Osteoblast (primary cell): ENCODE results near the gene IRS2. TPM values are rescaled to one million over a fixed set of nuclear protein-coding genes. Genes with fewer than 3 reads are reported as not detected.

Experiments used
- DNase-seq: peaks from one replicate; pipeline ENCODE4 v3.0.0; 2011; ENCODE audit warnings: low spot score, mixed read lengths; ENCODE audit not compliant: insufficient read length; ENCODE audit errors: missing footprints
- H2AFZ ChIP-seq: 2 replicates; pipeline ENCODE4 v1.6.0; 2011; ENCODE audit warnings: mild to moderate bottlenecking, low read length
- H3K27ac ChIP-seq: 2 replicates; pipeline ENCODE4 v1.5.1; 2011; ENCODE audit warnings: mild to moderate bottlenecking, low read depth, low read length, moderate library complexity
- H3K27me3 ChIP-seq: 2 replicates; pipeline ENCODE4 v1.6.0; 2012; ENCODE audit warnings: mild to moderate bottlenecking, control low read depth, inconsistent platforms, low read length, moderate library complexity; ENCODE audit not compliant: insufficient read depth
- H3K36me3 ChIP-seq: 2 replicates; pipeline ENCODE4 v1.5.1; 2011; ENCODE audit warnings: mild to moderate bottlenecking, low read length, control low read depth, moderate library complexity; ENCODE audit not compliant: insufficient read depth
- H3K4me1 ChIP-seq: 2 replicates; pipeline ENCODE4 v1.5.1; 2011; ENCODE audit warnings: mild to moderate bottlenecking, low read length, control low read depth, moderate library complexity; ENCODE audit not compliant: insufficient read depth
- H3K4me2 ChIP-seq: 2 replicates; pipeline ENCODE4 v1.6.0; 2011; ENCODE audit warnings: mild to moderate bottlenecking, low read length; ENCODE audit not compliant: insufficient read depth
- H3K4me3 ChIP-seq: fragments of 200-600 bp; sonication (generic); 3 replicates; pipeline ENCODE4 v1.5.1; 2012; ENCODE audit warnings: mild to moderate bottlenecking, low read length, inconsistent platforms; ENCODE audit not compliant: insufficient read depth
- H3K79me2 ChIP-seq: 2 replicates; pipeline ENCODE4 v1.6.0; 2012; ENCODE audit warnings: mild to moderate bottlenecking, low read length, control low read depth, inconsistent platforms; ENCODE audit not compliant: insufficient read depth
- H3K9me3 ChIP-seq: 2 replicates; pipeline ENCODE4 v1.5.1; 2011; ENCODE audit warnings: low read depth, low read length, control low read depth
- H4K20me1 ChIP-seq: 2 replicates; pipeline ENCODE4 v1.6.0; 2012; ENCODE audit warnings: mild to moderate bottlenecking, low read length, control low read depth; ENCODE audit not compliant: insufficient read depth
- total RNA-seq: library from RNA; depleted of rRNA; stranded (reverse); fragments of >200 nt; gene quantifications from 2 replicates; pipeline ENCODE4 v1.2.3, GENCODE V29; 2012
- TF ChIP-seq, protein P1 (sequence below): IDR thresholded peaks from 2 replicates; pipeline ENCODE4 v1.5.1; 2011; ENCODE audit warnings: mild to moderate bottlenecking, low read depth, low read length, moderate library complexity; ENCODE audit errors: extremely low read depth

IRS2 gene
- total RNA-seq, 1 donor = 8.3 TPM

GRCh38 chr13:109781384-109782065, 4.9 kb downstream of the IRS2 start:
- H3K4me3 ChIP-seq = peak overlapping the region; percentile 60
- H3K79me2 ChIP-seq = peaks cover 30% of the 10 kb centered on the region
- no peaks in the 10 kb centered on the region for H3K9me3 ChIP-seq
- no peak overlapping the region for H3K27ac ChIP-seq
- no peaks in the 10 kb centered on the region for H3K36me3 ChIP-seq
- H3K4me2 ChIP-seq = peak overlapping the region; percentile 69
- H4K20me1 ChIP-seq = no peaks in the 10 kb centered on the region
- peak overlapping the region; percentile 30 for H2AFZ ChIP-seq
- peaks cover 3% of the 10 kb centered on the region for H3K4me1 ChIP-seq
- TF ChIP-seq, protein P1, sequence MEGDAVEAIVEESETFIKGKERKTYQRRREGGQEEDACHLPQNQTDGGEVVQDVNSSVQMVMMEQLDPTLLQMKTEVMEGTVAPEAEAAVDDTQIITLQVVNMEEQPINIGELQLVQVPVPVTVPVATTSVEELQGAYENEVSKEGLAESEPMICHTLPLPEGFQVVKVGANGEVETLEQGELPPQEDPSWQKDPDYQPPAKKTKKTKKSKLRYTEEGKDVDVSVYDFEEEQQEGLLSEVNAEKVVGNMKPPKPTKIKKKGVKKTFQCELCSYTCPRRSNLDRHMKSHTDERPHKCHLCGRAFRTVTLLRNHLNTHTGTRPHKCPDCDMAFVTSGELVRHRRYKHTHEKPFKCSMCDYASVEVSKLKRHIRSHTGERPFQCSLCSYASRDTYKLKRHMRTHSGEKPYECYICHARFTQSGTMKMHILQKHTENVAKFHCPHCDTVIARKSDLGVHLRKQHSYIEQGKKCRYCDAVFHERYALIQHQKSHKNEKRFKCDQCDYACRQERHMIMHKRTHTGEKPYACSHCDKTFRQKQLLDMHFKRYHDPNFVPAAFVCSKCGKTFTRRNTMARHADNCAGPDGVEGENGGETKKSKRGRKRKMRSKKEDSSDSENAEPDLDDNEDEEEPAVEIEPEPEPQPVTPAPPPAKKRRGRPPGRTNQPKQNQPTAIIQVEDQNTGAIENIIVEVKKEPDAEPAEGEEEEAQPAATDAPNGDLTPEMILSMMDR = no peak
- H3K27me3 ChIP-seq = peaks cover 5% of the 10 kb centered on the region
- DNase-seq = peak; percentile 78

DNA sequence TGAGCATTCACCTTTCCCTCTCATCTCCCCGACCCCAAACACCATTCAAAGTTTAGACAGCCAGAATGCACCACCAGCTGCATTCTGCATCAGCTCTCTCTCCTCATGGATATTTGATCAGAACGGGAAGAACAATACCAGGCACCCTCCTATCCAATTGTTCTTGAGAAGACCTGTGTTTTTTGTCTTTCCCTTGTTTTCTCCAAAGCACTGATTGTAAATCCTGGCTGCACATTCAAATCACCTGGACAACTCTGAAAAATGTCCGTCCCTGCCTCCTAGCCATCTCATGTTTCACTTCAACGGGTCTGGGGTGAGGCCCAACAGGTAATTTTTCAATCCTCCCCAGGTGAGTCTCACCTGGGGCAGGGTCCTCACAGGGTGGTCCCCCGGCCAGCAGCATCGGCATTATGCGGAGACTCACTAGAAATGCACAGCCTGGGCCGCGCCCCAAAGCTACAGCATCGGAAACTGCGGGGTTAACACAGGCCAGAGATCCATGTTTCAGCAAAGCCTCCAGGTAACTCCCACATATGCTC, 5.5 kb downstream of the IRS2 start:
- H3K27ac ChIP-seq = no peak overlapping the region
- H4K20me1 ChIP-seq = no peaks in the 10 kb centered on the region
- H3K9me3 ChIP-seq = no peaks in the 10 kb centered on the region
- H3K4me2 ChIP-seq = peak overlapping the region; percentile 69
- H2AFZ ChIP-seq = peak overlapping the region; percentile 30
- peaks cover 3% of the 10 kb centered on the region for H3K4me1 ChIP-seq
- TF ChIP-seq, protein P1 = no peak
- peak overlapping the region; percentile 60 for H3K4me3 ChIP-seq
- H3K79me2 ChIP-seq = peaks cover 30% of the 10 kb centered on the region
- H3K27me3 ChIP-seq = peaks cover 5% of the 10 kb centered on the region
- no peak for DNase-seq
- no peaks in the 10 kb centered on the region for H3K36me3 ChIP-seq

GRCh38 chr13:109779876-109780510, 6.4 kb downstream of the IRS2 start:
- no peaks in the 10 kb centered on the region for H3K36me3 ChIP-seq
- H4K20me1 ChIP-seq = no peaks in the 10 kb centered on the region
- H3K4me2 ChIP-seq = no peak overlapping the region
- no peak overlapping the region for H3K4me3 ChIP-seq
- H3K9me3 ChIP-seq = no peaks in the 10 kb centered on the region
- no peak overlapping the region for H2AFZ ChIP-seq
- TF ChIP-seq, protein P1 = no peak
- peaks cover 3% of the 10 kb centered on the region for H3K4me1 ChIP-seq
- no peak overlapping the region for H3K27ac ChIP-seq
- no peak for DNase-seq
- peaks cover 30% of the 10 kb centered on the region for H3K79me2 ChIP-seq
- peaks cover 2% of the 10 kb centered on the region for H3K27me3 ChIP-seq

- H3K79me2 ChIP-seq = peaks cover 34% of the 10 kb centered on the region
Measured at GRCh38 chr13:109779074-109779473, 7.3 kb downstream of the IRS2 start.

More at GRCh38 chr13:109779074-109779473, 7.3 kb downstream of the IRS2 start:
- Histone ChIP-seq H2AFZ (no peak overlapping the region), H3K4me2 (no peak overlapping the region), H4K20me1 (no peaks in the 10 kb centered on the region), H3K9me3 (no peaks in the 10 kb centered on the region), H3K27me3 (no peaks in the 10 kb centered on the region), H3K4me1 (peaks cover 3% of the 10 kb centered on the region), H3K36me3 (no peaks in the 10 kb centered on the region), H3K27ac (no peak overlapping the region), H3K4me3 (no peak overlapping the region)
- DNase-seq = no peak
- TF ChIP-seq, protein P1 = no peak
